Upper lobe of right lung (tissue), 1 donor: ENCODE data around the gene CHCHD6. TPM values are rescaled to one million over a fixed set of nuclear protein-coding genes. Genes with fewer than 3 reads are reported as not detected.
A peak's percentile ranks its signal among the peaks of the same experiment; 100 is the strongest.

Source experiments
- ATAC-seq: fragments of 200-7000 bp; cut with Tn5 transposase; one replicate; pipeline ENCODE4 v1.9.1; 2020; ENCODE audit warnings: mild to moderate bottlenecking, moderate library complexity
- DNase-seq: peaks from one replicate; pipeline ENCODE4 v3.0.0-alpha.2; 2020
- H3K27ac ChIP-seq: fragments of 200-600 bp; one replicate; pipeline ENCODE4 v1.8.0; 2022
- H3K27me3 ChIP-seq: fragments of 200-600 bp; one replicate; pipeline ENCODE4 v1.8.0; 2022; ENCODE audit warnings: mild to moderate bottlenecking
- H3K36me3 ChIP-seq: fragments of 200-600 bp; one replicate; pipeline ENCODE4 v1.8.0; 2022
- H3K4me1 ChIP-seq: fragments of 200-600 bp; one replicate; pipeline ENCODE4 v1.8.0; 2022
- H3K4me3 ChIP-seq: fragments of 200-600 bp; one replicate; pipeline ENCODE4 v1.8.0; 2022; ENCODE audit warnings: mild to moderate bottlenecking
- H3K9me3 ChIP-seq: fragments of 200-600 bp; one replicate; pipeline ENCODE4 v1.8.0; 2022
- CTCF ChIP-seq: fragments of 200-600 bp; IDR thresholded peaks from one replicate; pipeline ENCODE4 v1.8.0; 2022; ENCODE audit warnings: antibody characterized with exemption
- intact Hi-C: fragments of 100-400 bp; cut with DNase I; formaldehyde crosslinking; loops from one replicate; pipeline ENCODE4 v1.11.0; 2022
- total RNA-seq: library from RNA; stranded (reverse); fragmentation: NEBNext Ultra II Directional; extraction: Animal tissue kit (Norgen Biotek cat#: 25700); gene quantifications from one replicate; pipeline ENCODE4 v1.2.1, GENCODE V29; 2021
- donor health status: DM: no; HTN: yes; CAD: no; lungs with severe emphysema.

CHCHD6 gene
- total RNA-seq, 1 donor from 2014 or later: 17.1 TPM

- TF ChIP-seq CTCF: no peak
- H3K9me3 ChIP-seq: no peaks in the 10 kb centered on the region
- H3K36me3 ChIP-seq: no peaks in the 10 kb centered on the region
- no peak for DNase-seq
- H3K4me1 ChIP-seq: peaks cover 34% of the 10 kb centered on the region
- intact Hi-C loops: no loop called here
- H3K4me3 ChIP-seq: no peak overlapping the region
- H3K27me3 ChIP-seq: no peaks in the 10 kb centered on the region
- ATAC-seq: no peak
- no peak overlapping the region for H3K27ac ChIP-seq
These were observed 227.0 kb downstream of the CHCHD6 start for GRCh38 chr3:126930936-126931600.

GRCh38 chr3:126931806-126932187 is 227.8 kb downstream of the CHCHD6 start:
- ATAC-seq: no peak
- Histone ChIP-seq H3K27me3 (no peaks in the 10 kb centered on the region), H3K9me3 (no peaks in the 10 kb centered on the region), H3K4me3 (no peak overlapping the region), H3K27ac (no peak overlapping the region), H3K36me3 (no peaks in the 10 kb centered on the region), H3K4me1 (peaks cover 26% of the 10 kb centered on the region)
- intact Hi-C loops: no loop called here
- no peak for TF ChIP-seq CTCF
- DNase-seq: no peak

- Histone ChIP-seq H3K27me3 (no peaks in the 10 kb centered on the region), H3K27ac (no peak overlapping the region), H3K4me1 (peaks cover 21% of the 10 kb centered on the region), H3K36me3 (no peaks in the 10 kb centered on the region), H3K9me3 (no peaks in the 10 kb centered on the region), H3K4me3 (no peak overlapping the region)
- TF ChIP-seq CTCF: no peak
- DNase-seq (no peak), ATAC-seq (peak; percentile 27)
- intact Hi-C loops: no loop called here
These were observed 228.3 kb downstream of the CHCHD6 start for GRCh38 chr3:126932188-126932931.

GRCh38 chr3:126934031-126934531 is 230.0 kb downstream of the CHCHD6 start:
- H3K27me3 ChIP-seq: no peaks in the 10 kb centered on the region
- ATAC-seq (no peak), DNase-seq (no peak)
- H3K36me3 ChIP-seq: no peaks in the 10 kb centered on the region
- H3K27ac ChIP-seq: no peak overlapping the region
- H3K4me1 ChIP-seq: peaks cover 17% of the 10 kb centered on the region
- no peaks in the 10 kb centered on the region for H3K9me3 ChIP-seq
- no peak overlapping the region for H3K4me3 ChIP-seq
- intact Hi-C loops: no loop called here
- no peak for TF ChIP-seq CTCF

- no peaks in the 10 kb centered on the region for H3K36me3 ChIP-seq
- DNase-seq (no peak), ATAC-seq (no peak)
- no peaks in the 10 kb centered on the region for H3K27me3 ChIP-seq
- TF ChIP-seq CTCF: no peak
- intact Hi-C loops: no loop called here
- no peaks in the 10 kb centered on the region for H3K9me3 ChIP-seq
- no peak overlapping the region for H3K4me3 ChIP-seq
- peaks cover 17% of the 10 kb centered on the region for H3K4me1 ChIP-seq
- no peak overlapping the region for H3K27ac ChIP-seq
These were observed 231.0 kb downstream of the CHCHD6 start for GRCh38 chr3:126934991-126935390.
